22Rv1 (cell line): ENCODE results near the gene FAM117A.

Experiments used
- H3K27ac ChIP-seq: fragments of 450-650 bp; 2 replicates; pipeline ENCODE4 v1.5.1; 2017
- ZFX ChIP-seq: fragments of 450-650 bp; IDR thresholded peaks from 2 replicates; pipeline ENCODE4 v1.6.1; 2017; ENCODE audit warnings: antibody characterized with exemption, borderline replicate concordance
- TF ChIP-seq, protein P1 (sequence below): fragments of 450-650 bp; IDR thresholded peaks from 2 replicates; pipeline ENCODE4 v1.5.1; 2017; ENCODE audit warnings: mild to moderate bottlenecking

Gene FAM117A

DNA sequence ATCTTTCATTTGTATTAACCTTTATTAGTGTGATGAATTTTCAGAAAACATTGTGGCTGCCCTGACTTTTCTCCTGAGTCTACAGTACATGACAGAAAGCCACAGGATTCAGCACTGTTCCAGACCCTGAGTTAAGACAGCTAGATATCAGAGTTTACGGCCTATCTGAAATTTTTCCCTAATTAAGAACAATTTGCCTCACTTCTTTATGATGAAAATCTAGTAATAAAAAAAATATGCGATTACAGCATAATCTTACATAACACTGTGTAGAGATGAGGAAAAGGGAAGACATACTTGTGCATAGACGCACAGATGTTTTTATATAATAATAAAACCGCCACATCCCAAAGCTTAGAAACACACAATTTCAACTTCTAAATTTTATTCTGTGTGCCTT is 93.3 kb downstream of the FAM117A start:
- TF ChIP-seq, protein P1, sequence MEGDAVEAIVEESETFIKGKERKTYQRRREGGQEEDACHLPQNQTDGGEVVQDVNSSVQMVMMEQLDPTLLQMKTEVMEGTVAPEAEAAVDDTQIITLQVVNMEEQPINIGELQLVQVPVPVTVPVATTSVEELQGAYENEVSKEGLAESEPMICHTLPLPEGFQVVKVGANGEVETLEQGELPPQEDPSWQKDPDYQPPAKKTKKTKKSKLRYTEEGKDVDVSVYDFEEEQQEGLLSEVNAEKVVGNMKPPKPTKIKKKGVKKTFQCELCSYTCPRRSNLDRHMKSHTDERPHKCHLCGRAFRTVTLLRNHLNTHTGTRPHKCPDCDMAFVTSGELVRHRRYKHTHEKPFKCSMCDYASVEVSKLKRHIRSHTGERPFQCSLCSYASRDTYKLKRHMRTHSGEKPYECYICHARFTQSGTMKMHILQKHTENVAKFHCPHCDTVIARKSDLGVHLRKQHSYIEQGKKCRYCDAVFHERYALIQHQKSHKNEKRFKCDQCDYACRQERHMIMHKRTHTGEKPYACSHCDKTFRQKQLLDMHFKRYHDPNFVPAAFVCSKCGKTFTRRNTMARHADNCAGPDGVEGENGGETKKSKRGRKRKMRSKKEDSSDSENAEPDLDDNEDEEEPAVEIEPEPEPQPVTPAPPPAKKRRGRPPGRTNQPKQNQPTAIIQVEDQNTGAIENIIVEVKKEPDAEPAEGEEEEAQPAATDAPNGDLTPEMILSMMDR = no peak
- TF ChIP-seq ZFX = no peak
- H3K27ac ChIP-seq = no peak overlapping the region

DNA sequence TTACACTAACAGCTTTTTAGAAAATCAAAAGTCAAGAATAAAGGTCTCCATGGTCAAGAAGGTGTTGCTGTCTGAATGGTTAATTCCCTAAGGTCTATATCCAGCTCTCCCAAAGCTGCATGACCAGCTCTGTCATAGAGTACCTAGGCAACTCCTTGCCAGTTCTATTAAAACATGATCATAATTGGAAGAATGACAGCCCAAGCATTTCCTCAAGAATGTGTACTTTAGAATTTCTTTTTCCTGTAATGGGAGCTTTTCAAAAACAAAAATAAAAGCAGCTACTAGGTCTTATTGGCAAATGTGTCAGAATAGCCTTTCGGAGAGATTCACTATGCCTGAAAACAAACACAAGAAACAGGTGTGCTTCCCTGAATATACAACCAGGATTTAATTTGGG is 93.9 kb downstream of the FAM117A start:
- H3K27ac ChIP-seq = no peak overlapping the region
- TF ChIP-seq ZFX = no peak
- TF ChIP-seq, protein P1 = no peak

- H3K27ac ChIP-seq = no peak overlapping the region
- TF ChIP-seq, protein P1 = no peak
- no peak for TF ChIP-seq ZFX
Measured at GRCh38 chr17:49667854-49668253, 96.1 kb downstream of the FAM117A start.

- no peak overlapping the region for H3K27ac ChIP-seq
Measured at GRCh38 chr17:49664706-49665211, 99.2 kb downstream of the FAM117A start.

More at GRCh38 chr17:49664706-49665211, 99.2 kb downstream of the FAM117A start:
- no peak for TF ChIP-seq ZFX
- TF ChIP-seq, protein P1 = no peak
